Measurements from ENCODE around the gene SLC39A9.
"Not testable (repeated sequence)": the region's sequence is repeated elsewhere in the genome, so short reads cannot be mapped to it uniquely, and the experiment has no call there.

SLC39A9 gene

DNA sequence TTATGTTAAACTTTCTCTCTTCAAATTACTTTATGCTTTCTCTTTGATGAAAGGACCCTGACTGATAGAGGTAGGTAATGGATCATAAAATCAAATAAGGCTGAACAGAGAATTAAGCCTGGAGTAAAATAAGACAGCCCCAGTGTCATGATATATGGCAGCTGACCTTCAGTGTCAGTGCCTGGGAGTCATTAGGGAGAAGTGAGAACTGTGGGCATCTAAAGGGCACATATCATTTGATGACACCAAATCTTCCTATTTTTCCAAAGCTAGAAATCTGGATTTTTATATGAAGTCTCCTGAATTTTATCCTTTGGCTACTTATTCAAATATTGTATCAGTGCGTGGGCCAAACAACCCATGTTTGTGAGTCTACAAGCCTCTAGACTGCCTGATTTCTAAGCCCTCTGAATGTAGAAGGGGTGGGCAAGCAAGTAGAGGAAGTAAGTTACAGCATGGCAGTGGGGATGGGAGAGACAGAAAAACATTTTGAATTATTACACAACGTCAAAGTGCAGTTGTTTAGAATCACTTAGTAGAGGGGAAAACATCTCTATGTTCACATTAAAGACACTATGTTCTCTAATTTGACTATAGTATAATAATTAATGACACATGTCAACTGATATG is 10.0 kb downstream of the SLC39A9 start:
- TF ChIP-seq, protein P1, sequence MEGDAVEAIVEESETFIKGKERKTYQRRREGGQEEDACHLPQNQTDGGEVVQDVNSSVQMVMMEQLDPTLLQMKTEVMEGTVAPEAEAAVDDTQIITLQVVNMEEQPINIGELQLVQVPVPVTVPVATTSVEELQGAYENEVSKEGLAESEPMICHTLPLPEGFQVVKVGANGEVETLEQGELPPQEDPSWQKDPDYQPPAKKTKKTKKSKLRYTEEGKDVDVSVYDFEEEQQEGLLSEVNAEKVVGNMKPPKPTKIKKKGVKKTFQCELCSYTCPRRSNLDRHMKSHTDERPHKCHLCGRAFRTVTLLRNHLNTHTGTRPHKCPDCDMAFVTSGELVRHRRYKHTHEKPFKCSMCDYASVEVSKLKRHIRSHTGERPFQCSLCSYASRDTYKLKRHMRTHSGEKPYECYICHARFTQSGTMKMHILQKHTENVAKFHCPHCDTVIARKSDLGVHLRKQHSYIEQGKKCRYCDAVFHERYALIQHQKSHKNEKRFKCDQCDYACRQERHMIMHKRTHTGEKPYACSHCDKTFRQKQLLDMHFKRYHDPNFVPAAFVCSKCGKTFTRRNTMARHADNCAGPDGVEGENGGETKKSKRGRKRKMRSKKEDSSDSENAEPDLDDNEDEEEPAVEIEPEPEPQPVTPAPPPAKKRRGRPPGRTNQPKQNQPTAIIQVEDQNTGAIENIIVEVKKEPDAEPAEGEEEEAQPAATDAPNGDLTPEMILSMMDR (IDR thresholded peaks at IDR 0.05; ENCODE audit: low read depth, low read length), result no peak
- in situ Hi-C loops (cut with HindIII; ENCODE audit: low sequenced_read_pairs), result no loop called here
- no peak for DNase-seq (ENCODE audit: low read depth, low spot score)
- no peak overlapping the region for H3K4me3 ChIP-seq (ENCODE audit: low read depth, low read length)

DNA sequence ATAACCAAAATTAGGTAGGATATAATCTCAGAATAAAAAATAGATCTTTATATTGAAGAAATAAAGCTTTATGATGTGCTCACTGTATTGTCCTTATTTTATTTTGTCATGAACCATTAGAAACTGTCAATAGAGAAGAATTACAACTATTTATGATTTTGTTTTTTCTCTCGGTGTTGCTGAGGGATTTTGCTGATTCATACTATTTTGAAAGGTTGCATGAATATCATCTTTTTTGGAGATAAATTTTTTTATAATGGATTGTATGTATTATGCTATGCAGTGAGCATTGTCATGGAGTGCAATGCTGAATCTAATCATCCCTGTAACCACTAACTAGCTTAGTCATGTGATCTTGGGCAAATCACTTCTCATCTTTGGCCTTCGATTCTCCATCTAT is 15.0 kb downstream of the SLC39A9 start:
- TF ChIP-seq, protein P1 (IDR thresholded peaks at IDR 0.05; ENCODE audit: low read depth, low read length), result no peak
- no peak for DNase-seq (ENCODE audit: low read depth, low spot score)
- in situ Hi-C loops (cut with HindIII; ENCODE audit: low sequenced_read_pairs), result no loop called here
- H3K4me3 ChIP-seq (ENCODE audit: low read depth, low read length), result no peak overlapping the region

DNA sequence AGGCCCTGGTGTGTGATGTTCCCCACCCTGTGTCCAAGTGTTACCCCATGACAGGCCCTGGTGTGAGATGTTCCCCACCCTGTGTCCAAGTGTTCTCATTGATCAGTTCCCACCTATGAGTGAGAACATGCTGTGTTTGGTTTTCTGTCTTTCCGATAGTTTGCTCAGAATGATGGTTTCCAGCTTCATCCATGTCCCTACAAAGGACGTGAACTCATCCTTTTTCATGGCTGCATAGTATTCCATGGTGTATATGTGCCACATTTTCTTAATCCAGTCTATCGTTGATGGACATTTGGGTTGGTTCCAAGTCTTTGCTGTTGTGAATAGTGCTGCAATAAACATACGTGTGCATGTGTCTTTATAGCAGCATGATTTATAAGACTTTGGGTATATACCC is 17.6 kb downstream of the SLC39A9 start:
- DNase-seq (ENCODE audit: low read depth, low spot score); in situ Hi-C loops (cut with HindIII; ENCODE audit: low sequenced_read_pairs); H3K4me3 ChIP-seq (ENCODE audit: low read depth, low read length): not testable (repeated sequence)

DNA sequence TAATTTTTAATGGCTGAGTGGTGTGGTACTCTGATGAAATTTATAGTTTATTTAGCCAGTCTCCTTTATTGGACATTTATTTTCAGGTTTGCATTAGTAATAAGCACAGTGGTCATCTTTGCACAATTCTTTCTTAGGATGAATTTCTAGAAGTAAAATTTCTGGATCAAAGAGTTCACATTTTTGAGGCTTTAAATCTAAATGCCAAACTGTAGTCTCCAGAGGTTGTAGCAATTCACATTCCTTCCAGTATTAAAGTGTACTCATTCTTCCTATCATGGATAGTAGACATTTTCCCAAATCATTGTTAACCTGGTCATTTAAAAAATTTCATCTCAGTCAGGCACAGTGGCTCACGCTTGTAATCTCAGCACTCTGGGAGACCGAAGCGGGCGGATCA is 24.8 kb downstream of the SLC39A9 start:
- DNase-seq (ENCODE audit: low read depth, low spot score), result no peak
- in situ Hi-C loops (cut with HindIII; ENCODE audit: low sequenced_read_pairs), result no loop called here

DNA sequence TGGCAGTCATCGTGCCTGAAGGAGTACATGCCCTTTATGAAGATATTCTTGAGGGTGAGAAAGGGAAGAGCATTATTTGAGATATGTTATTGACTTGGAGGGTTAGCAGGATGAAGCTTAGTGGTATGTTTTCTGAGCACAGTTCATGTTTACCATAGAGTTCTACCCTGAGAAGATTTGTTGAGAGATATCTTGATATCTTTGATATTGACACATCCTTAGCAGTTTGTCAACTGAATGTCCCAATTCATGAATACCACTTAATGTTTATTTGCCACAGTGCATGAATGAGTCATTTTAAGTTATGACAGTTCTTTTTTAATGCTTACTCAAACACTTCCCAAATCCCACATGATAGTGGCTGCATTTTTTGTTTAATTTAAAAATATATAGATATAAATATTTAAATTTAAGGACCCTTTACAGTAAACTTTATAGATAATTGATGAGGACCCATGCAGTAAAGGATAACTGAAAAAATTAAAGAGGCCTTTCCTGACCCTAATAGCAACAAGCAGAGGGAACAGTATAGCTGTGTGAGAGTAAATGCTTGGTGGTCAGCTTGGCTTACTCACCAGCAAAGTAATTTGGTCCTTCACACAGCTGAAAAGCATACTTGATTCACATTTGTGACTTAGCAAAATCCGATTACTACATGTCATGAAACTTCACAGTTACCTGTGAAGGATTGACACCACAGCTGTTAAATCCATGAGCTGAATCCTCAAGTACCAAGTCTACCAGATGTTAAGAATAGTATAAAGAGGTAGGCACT is 25.8 kb downstream of the SLC39A9 start:
- TF ChIP-seq, protein P1 (IDR thresholded peaks at IDR 0.05; ENCODE audit: low read depth, low read length), result no peak
- in situ Hi-C loops (cut with HindIII; ENCODE audit: low sequenced_read_pairs), result no loop called here
- peak; percentile 23 for DNase-seq (ENCODE audit: low read depth, low spot score)
- no peak overlapping the region for H3K4me3 ChIP-seq (ENCODE audit: low read depth, low read length)

More for the DNA sequence above, 24.8 kb downstream of the SLC39A9 start:
- no peak overlapping the region for H3K4me3 ChIP-seq (ENCODE audit: low read depth, low read length)
- TF ChIP-seq, protein P1 (IDR thresholded peaks at IDR 0.05; ENCODE audit: low read depth, low read length), result no peak

DNA sequence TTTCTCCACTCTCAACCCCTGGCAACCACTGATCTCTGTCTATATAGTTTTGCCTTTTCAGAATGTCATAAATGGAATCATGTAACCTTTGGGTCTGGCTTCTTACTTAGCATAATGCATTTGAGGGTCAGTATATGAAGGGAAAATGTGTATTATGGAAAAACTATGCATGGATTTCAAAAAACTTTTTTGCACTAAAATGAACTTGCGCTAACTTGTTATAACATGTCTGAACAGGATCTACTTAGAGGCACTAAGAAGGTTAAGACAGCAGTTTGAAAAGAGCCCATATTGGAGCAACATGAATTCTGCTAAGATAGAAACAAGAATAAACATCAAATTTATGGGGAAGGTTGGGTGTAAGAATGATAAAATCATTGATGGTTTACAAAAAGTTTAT is 29.1 kb downstream of the SLC39A9 start:
- no peak for DNase-seq (ENCODE audit: low read depth, low spot score)
- in situ Hi-C loops (cut with HindIII; ENCODE audit: low sequenced_read_pairs), result no loop called here
- TF ChIP-seq, protein P1 (IDR thresholded peaks at IDR 0.05; ENCODE audit: low read depth, low read length), result no peak
- H3K4me3 ChIP-seq (ENCODE audit: low read depth, low read length), result no peak overlapping the region

DNA sequence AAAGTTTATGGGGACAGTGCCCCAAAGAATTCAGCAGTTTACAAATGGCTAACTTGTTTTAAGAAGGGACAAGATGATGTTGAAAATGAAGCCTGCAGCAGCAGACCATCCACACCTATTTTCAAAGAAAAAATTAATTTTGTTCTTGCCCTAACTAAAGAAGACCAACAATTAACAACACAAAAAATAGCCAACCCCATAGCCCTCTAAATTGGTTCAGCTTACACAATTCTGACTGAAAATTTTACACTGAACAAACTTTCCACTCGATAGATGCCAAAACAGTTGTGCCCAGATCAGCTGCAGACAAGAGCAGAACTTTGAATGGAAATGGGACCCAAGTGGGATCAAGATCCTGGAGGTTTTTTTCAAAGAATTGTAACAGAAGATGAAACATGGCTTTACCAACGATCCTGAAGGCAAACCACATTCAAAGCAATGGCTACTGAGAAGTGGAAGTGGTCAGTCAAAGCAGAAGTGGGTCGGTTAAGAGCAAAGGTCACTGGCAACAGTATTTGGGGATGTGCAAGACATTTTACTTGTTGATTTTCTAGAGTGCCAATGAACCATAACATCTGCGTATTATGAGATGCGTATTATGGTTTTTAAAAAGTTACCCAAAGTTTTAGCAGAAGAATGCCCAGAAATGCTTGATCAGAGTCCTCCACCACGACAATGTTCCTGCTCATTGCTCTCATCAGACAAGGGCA is 30.0 kb downstream of the SLC39A9 start:
- no peak for DNase-seq (ENCODE audit: low read depth, low spot score)
- in situ Hi-C loops (cut with HindIII; ENCODE audit: low sequenced_read_pairs), result no loop called here
- TF ChIP-seq, protein P1 (IDR thresholded peaks at IDR 0.05; ENCODE audit: low read depth, low read length), result no peak
- no peak overlapping the region for H3K4me3 ChIP-seq (ENCODE audit: low read depth, low read length)

All from astrocyte of the spinal cord (primary cell).